Neutrophil (primary cell): ENCODE measurements around the gene PADI2.

ENCODE experiments used
- H3K27ac ChIP-seq: fragments of 200-600 bp; sonication (generic); 2 replicates; pipeline ENCODE4 v1.5.1; 2016; ENCODE audit warnings: mild to moderate bottlenecking, moderate library complexity
- H3K27me3 ChIP-seq: fragments of 200-600 bp; sonication (generic); 2 replicates; pipeline ENCODE4 v1.6.0; 2016; ENCODE audit warnings: mild to moderate bottlenecking
- H3K36me3 ChIP-seq: fragments of 200-600 bp; sonication (generic); 2 replicates; pipeline ENCODE4 v1.5.1; 2017
- H3K4me1 ChIP-seq, 2 experiments: fragments of 200-600 bp in 1 of 2; sonication (generic) in 1 of 2; 1 replicate in 1 of 2; 2 replicates in 1 of 2; pipeline versions ENCODE4 v1.5.1 to v1.6.1; 2013 to 2016; ENCODE audit warnings: low read depth in 1 of 2, low read length in 1 of 2, mild to moderate bottlenecking in 1 of 2, moderate library complexity in 1 of 2; ENCODE audit not compliant: control insufficient read depth in 1 of 2, insufficient read depth in 1 of 2
- H3K4me3 ChIP-seq, 2 experiments: fragments of 200-600 bp in 1 of 2; sonication (generic) in 1 of 2; 1 replicate in 1 of 2; 2 replicates in 1 of 2; pipeline ENCODE4 v1.5.1; 2013 to 2016; ENCODE audit warnings: low read depth in 1 of 2, low read length in 1 of 2, mild to moderate bottlenecking in 1 of 2, moderate library complexity in 1 of 2
- H3K9me3 ChIP-seq: fragments of 200-600 bp; sonication (generic); 2 replicates; pipeline ENCODE4 v1.5.1; 2016
- TF ChIP-seq, protein P1 (sequence below): fragments of 200-600 bp; sonication (generic); IDR thresholded peaks from 2 replicates; pipeline ENCODE4 v1.5.1; 2016; ENCODE audit warnings: antibody characterized with exemption

PADI2 gene

DNA sequence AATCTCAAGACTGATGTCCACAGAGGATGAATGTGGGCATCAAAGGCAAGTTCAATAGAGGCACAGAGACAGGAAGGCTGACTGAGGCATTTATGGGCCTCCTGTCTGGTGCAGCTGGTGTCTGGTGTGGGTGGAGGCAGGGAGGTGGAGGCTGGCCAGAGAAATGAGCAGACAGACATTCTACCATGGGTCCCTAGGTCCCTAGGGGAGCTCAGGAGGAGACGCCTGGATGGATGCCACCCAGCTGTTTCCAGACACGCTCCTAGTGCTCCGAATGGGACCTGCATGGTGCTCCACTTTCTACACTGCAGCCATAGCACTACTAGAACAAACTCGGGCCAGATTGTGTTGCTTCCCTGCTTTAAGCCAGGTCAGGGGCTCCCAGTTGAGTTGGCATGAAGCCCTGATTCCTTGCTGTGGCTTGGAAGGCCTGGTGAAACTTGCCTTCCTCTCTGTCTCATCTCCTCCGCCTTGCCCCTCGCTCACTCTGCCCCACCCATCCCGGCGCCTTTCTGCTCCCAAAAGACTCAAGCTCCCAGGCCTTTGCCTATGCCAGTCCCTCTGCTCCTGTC, 25.3 kb downstream of the PADI2 start:
- no peaks in the 10 kb centered on the region for H3K27me3 ChIP-seq
- H3K4me1 ChIP-seq = peaks cover 30 to 35% of the 10 kb centered on the region in 2 experiments
- H3K27ac ChIP-seq = peak overlapping the region; percentile 35
- TF ChIP-seq, protein P1, sequence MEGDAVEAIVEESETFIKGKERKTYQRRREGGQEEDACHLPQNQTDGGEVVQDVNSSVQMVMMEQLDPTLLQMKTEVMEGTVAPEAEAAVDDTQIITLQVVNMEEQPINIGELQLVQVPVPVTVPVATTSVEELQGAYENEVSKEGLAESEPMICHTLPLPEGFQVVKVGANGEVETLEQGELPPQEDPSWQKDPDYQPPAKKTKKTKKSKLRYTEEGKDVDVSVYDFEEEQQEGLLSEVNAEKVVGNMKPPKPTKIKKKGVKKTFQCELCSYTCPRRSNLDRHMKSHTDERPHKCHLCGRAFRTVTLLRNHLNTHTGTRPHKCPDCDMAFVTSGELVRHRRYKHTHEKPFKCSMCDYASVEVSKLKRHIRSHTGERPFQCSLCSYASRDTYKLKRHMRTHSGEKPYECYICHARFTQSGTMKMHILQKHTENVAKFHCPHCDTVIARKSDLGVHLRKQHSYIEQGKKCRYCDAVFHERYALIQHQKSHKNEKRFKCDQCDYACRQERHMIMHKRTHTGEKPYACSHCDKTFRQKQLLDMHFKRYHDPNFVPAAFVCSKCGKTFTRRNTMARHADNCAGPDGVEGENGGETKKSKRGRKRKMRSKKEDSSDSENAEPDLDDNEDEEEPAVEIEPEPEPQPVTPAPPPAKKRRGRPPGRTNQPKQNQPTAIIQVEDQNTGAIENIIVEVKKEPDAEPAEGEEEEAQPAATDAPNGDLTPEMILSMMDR = no peak
- no peak overlapping the region for H3K4me3 ChIP-seq
- peaks cover 87% of the 10 kb centered on the region for H3K36me3 ChIP-seq
- no peaks in the 10 kb centered on the region for H3K9me3 ChIP-seq

DNA sequence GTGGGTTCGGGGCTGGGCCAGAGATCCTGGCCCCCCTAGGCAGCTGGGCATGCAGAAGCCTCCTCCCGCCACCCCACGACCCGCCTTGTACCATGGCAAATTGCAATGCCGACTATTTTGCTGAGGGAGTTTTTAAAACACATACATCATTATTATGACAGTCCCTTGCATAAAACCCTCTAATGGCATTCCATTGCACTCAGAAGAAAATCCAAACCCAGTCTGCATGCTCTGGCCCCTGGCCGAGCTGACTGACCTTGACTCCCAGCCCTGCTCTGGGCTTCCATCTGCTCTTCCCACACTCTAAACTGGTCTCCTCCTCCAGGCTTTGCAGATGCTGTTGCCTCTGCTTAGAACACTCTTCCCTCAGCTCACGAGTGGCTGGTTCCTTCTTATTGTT, 28.0 kb downstream of the PADI2 start:
- H3K4me3 ChIP-seq = no peak overlapping the region
- H3K27ac ChIP-seq = peak overlapping the region; percentile 43
- H3K27me3 ChIP-seq = no peaks in the 10 kb centered on the region
- TF ChIP-seq, protein P1 = no peak
- H3K4me1 ChIP-seq = peaks cover 3 to 16% of the 10 kb centered on the region in 2 experiments
- peaks cover 100% of the 10 kb centered on the region for H3K36me3 ChIP-seq
- no peaks in the 10 kb centered on the region for H3K9me3 ChIP-seq

- H3K27me3 ChIP-seq = no peaks in the 10 kb centered on the region
- H3K4me3 ChIP-seq = no peak overlapping the region
- H3K27ac ChIP-seq = peak overlapping the region; percentile 43
- peaks cover 100% of the 10 kb centered on the region for H3K36me3 ChIP-seq
- H3K4me1 ChIP-seq = peaks cover 0 to 24% of the 10 kb centered on the region in 2 experiments
- TF ChIP-seq, protein P1 = no peak
- no peaks in the 10 kb centered on the region for H3K9me3 ChIP-seq
These were observed 29.7 kb downstream of the PADI2 start for GRCh38 chr1:17089506-17089905.

DNA sequence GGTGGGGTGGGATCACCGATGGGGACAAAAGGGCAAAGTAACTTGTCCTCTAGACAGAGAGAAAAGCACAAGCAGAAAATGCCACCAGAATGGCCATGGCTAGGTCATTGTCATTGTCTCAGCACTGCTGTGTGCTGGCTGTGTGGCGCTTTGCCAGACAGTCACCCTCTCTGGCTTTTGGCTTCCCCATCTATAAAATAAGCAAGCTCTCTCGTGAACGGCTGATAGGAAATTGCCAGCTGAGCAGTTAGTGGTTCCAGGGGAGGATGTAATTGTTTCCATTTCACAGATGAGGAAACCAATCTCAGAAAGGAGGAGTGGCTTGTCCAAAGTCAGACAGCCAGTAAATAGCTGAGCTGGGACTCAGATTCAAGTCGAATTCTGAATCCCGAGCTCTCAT, 32.5 kb downstream of the PADI2 start:
- H3K9me3 ChIP-seq = no peaks in the 10 kb centered on the region
- H3K27ac ChIP-seq = peak overlapping the region; percentile 66
- peaks cover 22 to 52% of the 10 kb centered on the region in 2 experiments for H3K4me1 ChIP-seq
- peaks cover 100% of the 10 kb centered on the region for H3K36me3 ChIP-seq
- TF ChIP-seq, protein P1 = no peak
- H3K27me3 ChIP-seq = no peaks in the 10 kb centered on the region
- no peak overlapping the region for H3K4me3 ChIP-seq

GRCh38 chr1:17084787-17085186, 34.5 kb downstream of the PADI2 start:
- TF ChIP-seq, protein P1 = no peak
- no peaks in the 10 kb centered on the region for H3K27me3 ChIP-seq
- no peaks in the 10 kb centered on the region for H3K9me3 ChIP-seq
- peak overlapping the region; percentile 66 for H3K27ac ChIP-seq
- no peak overlapping the region for H3K4me3 ChIP-seq
- peaks cover 27 to 60% of the 10 kb centered on the region in 2 experiments for H3K4me1 ChIP-seq
- peaks cover 100% of the 10 kb centered on the region for H3K36me3 ChIP-seq
